Trophoblast cell (in vitro differentiated cells and primary cell): ENCODE data around the gene TMCO6.
"Not testable (repeated sequence)": the region's sequence is repeated elsewhere in the genome, so short reads cannot be mapped to it uniquely, and the experiment has no call there.

Experiments
- DNase-seq, 2 donors: peaks; one replicate each; pipeline ENCODE4 v3.0.0-alpha.2; 2016
- H2AFZ ChIP-seq: 2 replicates; pipeline ENCODE4 v1.6.1; 2013; ENCODE audit warnings: low read length, moderate library complexity, mild to moderate bottlenecking; ENCODE audit not compliant: insufficient read depth, poor library complexity
- H2AK5ac ChIP-seq: 2 replicates; pipeline ENCODE4 v1.6.1; 2013; ENCODE audit warnings: mild to moderate bottlenecking, low read length
- H2BK120ac ChIP-seq: 2 replicates; pipeline ENCODE4 v1.6.1; 2013; ENCODE audit warnings: low read length, mild to moderate bottlenecking, moderate library complexity; ENCODE audit not compliant: insufficient read depth, poor library complexity
- H2BK12ac ChIP-seq: 2 replicates; pipeline ENCODE4 v1.6.1; 2013; ENCODE audit warnings: mild to moderate bottlenecking, low read length, moderate library complexity
- H2BK5ac ChIP-seq: 2 replicates; pipeline ENCODE4 v1.6.1; 2013; ENCODE audit warnings: low read length, low read depth, moderate library complexity, mild to moderate bottlenecking; ENCODE audit not compliant: poor library complexity
- H3K14ac ChIP-seq: 2 replicates; pipeline ENCODE4 v1.6.1; 2013; ENCODE audit warnings: mild to moderate bottlenecking, low read length
- H3K18ac ChIP-seq: 2 replicates; pipeline ENCODE4 v1.6.1; 2013; ENCODE audit warnings: mild to moderate bottlenecking, low read length
- H3K23ac ChIP-seq: 2 replicates; pipeline ENCODE4 v1.6.1; 2013; ENCODE audit warnings: low read length
- H3K27ac ChIP-seq: 2 replicates; pipeline ENCODE4 v1.5.1; 2013; ENCODE audit warnings: low read depth, mild to moderate bottlenecking, inconsistent platforms, low read length, moderate library complexity
- H3K27me3 ChIP-seq: 2 replicates; pipeline ENCODE4 v1.6.1; 2013; ENCODE audit warnings: inconsistent platforms, mild to moderate bottlenecking, low read length, moderate library complexity; ENCODE audit not compliant: insufficient read depth
- H3K36me3 ChIP-seq, 2 experiments: 1 replicate in 1 of 2; 2 replicates in 1 of 2; pipeline ENCODE4 v1.6.1; 2013; ENCODE audit warnings: low read length in 2 of 2, mild to moderate bottlenecking in 2 of 2, moderate library complexity in 1 of 2; ENCODE audit not compliant: insufficient read depth in 2 of 2, control insufficient read depth in 1 of 2
- H3K4ac ChIP-seq: 2 replicates; pipeline ENCODE4 v1.6.1; 2013; ENCODE audit warnings: low read depth, mild to moderate bottlenecking, low read length, moderate library complexity
- H3K4me1 ChIP-seq, 2 experiments: 1 replicate in 1 of 2; 2 replicates in 1 of 2; pipeline ENCODE4 v1.6.1; 2013; ENCODE audit warnings: low read length in 2 of 2, mild to moderate bottlenecking in 2 of 2, moderate library complexity in 1 of 2; ENCODE audit not compliant: insufficient read depth in 2 of 2, control insufficient read depth in 1 of 2
- H3K4me2 ChIP-seq: 2 replicates; pipeline ENCODE4 v1.6.1; 2013; ENCODE audit warnings: inconsistent platforms, mild to moderate bottlenecking, low read length, moderate library complexity
- H3K4me3 ChIP-seq: 2 replicates; pipeline ENCODE4 v1.5.1; 2013; ENCODE audit warnings: mild to moderate bottlenecking, low read depth, low read length, inconsistent platforms
- H3K79me1 ChIP-seq: one replicate; pipeline ENCODE4 v1.6.1; 2013; ENCODE audit warnings: low read length
- H3K79me2 ChIP-seq: 2 replicates; pipeline ENCODE4 v1.6.1; 2013; ENCODE audit warnings: low read length, mild to moderate bottlenecking; ENCODE audit not compliant: control insufficient read depth, insufficient read depth, poor library complexity
- H3K9ac ChIP-seq: 2 replicates; pipeline ENCODE4 v1.6.1; 2013; ENCODE audit warnings: mild to moderate bottlenecking, low read length
- H3K9me3 ChIP-seq: 2 replicates; pipeline ENCODE4 v1.6.1; 2013; ENCODE audit warnings: low read depth, mild to moderate bottlenecking, control low read depth, inconsistent platforms, low read length; ENCODE audit not compliant: insufficient read depth
- H4K12ac ChIP-seq: 2 replicates; pipeline ENCODE4 v1.6.1; 2013; ENCODE audit warnings: low read depth, mild to moderate bottlenecking, low read length, moderate library complexity
- H4K8ac ChIP-seq: 2 replicates; pipeline ENCODE4 v1.6.1; 2013; ENCODE audit warnings: low read depth, mild to moderate bottlenecking, low read length, moderate library complexity
- H4K91ac ChIP-seq: one replicate; pipeline ENCODE4 v1.6.1; 2013; ENCODE audit warnings: low read depth, mild to moderate bottlenecking, low read length, moderate library complexity
- WGBS: extraction: QIAGEN DNeasy Blood & Tissue Kit; methylation state at CpG from one replicate; pipeline ENCODE4 v1.1.7; 2013; ENCODE audit warnings: missing lambda C conversion rate; ENCODE audit not compliant: insufficient read length, insufficient coverage; ENCODE audit errors: extremely low coverage; 5-methylcytosine and 5-hydroxymethylcytosine counted together

TMCO6 gene

DNA sequence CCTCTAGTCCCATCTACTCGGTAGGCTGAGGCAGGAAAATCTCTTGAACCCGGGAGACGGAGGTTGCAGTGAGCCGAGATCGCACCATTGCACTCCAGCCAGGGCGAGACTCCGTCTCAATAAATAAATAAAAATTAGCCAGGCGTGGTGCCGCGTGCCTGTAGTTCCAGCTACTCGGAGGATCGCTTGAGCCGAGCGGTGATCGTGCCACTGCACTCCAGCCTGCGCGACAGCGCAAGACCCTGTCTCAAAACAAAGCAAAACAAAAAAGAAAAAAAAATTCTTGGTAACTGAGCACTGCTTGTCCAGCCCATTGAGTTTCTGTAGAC lies 24.7 kb downstream of the TMCO6 start:
- Histone ChIP-seq H3K18ac (no peak overlapping the region), H2BK5ac (peak overlapping the region; percentile 34), H3K4me2 (peak overlapping the region; percentile 57), H3K79me1 (peaks cover 8% of the 10 kb centered on the region), H3K4ac (no peak overlapping the region), H4K91ac (peak overlapping the region; percentile 63), H4K12ac (peak overlapping the region; percentile 79), H3K4me1 (peaks cover 5% of the 10 kb centered on the region in 2 experiments), H2BK12ac (no peak overlapping the region), H3K36me3 (peaks cover 28 to 44% of the 10 kb centered on the region in 2 experiments), H3K4me3 (peak overlapping the region; percentile 82), H3K27me3 (no peaks in the 10 kb centered on the region), H2BK120ac (no peak overlapping the region), H3K14ac (peak overlapping the region; percentile 38), H2AFZ (peak overlapping the region; percentile 75), H3K27ac (peak overlapping the region; percentile 45), H3K23ac (no peak overlapping the region), H3K9me3 (no peaks in the 10 kb centered on the region), H3K79me2 (peaks cover 8% of the 10 kb centered on the region), H3K9ac (no peak overlapping the region), H4K8ac (peak overlapping the region; percentile 87), H2AK5ac (no peak overlapping the region)
- DNase-seq, result no peak
- no CpG with 5 or more reads among the region's 18 CpGs for WGBS

DNA sequence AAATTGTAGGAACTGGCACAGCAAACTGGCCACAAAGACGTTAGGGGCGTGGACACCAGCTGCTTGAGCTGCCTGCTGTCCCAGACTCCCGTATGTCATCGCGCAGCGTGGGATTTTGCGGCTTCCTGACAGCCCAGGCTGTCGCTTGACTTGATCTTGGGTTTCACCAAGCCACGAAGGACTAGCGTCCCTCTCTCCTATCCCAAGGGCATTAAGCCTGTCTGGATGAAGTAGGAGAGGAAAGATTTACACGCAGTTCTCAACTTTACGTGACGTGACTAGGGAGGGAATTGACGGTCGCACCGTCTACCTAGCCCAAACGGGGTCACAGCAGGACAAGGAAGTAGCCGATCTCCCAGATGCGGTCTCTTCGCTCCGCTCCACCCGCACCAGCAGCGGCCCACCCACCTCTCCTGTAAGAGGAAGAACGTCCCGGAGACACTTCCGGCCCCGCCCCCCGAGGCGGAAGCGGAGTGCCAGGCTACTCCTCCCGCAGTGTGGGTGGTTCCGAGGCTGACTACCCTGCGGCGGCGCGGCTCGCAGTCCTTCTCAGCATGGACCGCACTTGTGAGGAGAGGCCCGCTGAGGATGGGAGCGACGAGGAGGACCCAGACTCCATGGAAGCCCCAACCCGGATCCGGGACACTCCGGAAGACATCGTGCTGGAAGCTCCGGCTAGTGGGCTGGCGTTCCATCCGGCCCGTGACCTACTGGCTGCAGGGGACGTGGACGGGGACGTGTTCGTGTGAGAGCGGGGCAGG lies 25.3 kb downstream of the TMCO6 start, which contains the start of gene WDR55:
TSS of gene WDR55 (plus strand) at position 546 of the 761 bp plus-strand sequence. CDS start at position 555, 9 bp downstream.
- Histone ChIP-seq H3K79me2 (peaks cover 8% of the 10 kb centered on the region), H2BK12ac (no peak within 1 kb of the TSS), H3K4ac (peak within 1 kb of the TSS; percentile 60), H4K12ac (peak within 1 kb of the TSS; percentile 79), H4K91ac (peak within 1 kb of the TSS; percentile 63), H2BK120ac (peak within 1 kb of the TSS; percentile 14), H3K27ac (peak within 1 kb of the TSS; percentile 45), H2BK5ac (peak within 1 kb of the TSS; percentile 34), H3K9me3 (no peaks in the 10 kb centered on the region), H3K9ac (peak within 1 kb of the TSS; percentile 48), H3K79me1 (peaks cover 8% of the 10 kb centered on the region), H3K18ac (peak within 1 kb of the TSS; percentile 57), H3K4me2 (peak within 1 kb of the TSS; percentile 57), H3K4me3 (peak within 1 kb of the TSS; percentile 82), H3K23ac (no peak within 1 kb of the TSS), H4K8ac (peak within 1 kb of the TSS; percentile 87), H3K14ac (peak within 1 kb of the TSS; percentile 62), H3K4me1 (peaks cover 5% of the 10 kb centered on the region in 2 experiments), H3K27me3 (no peaks in the 10 kb centered on the region), H2AK5ac (peak within 1 kb of the TSS; percentile 2), H2AFZ (peak within 1 kb of the TSS; percentile 75), H3K36me3 (peaks cover 30 to 44% of the 10 kb centered on the region in 2 experiments)
- no CpG with 5 or more reads among the region's 54 CpGs for WGBS
- peak; percentile 99 for DNase-seq

DNA sequence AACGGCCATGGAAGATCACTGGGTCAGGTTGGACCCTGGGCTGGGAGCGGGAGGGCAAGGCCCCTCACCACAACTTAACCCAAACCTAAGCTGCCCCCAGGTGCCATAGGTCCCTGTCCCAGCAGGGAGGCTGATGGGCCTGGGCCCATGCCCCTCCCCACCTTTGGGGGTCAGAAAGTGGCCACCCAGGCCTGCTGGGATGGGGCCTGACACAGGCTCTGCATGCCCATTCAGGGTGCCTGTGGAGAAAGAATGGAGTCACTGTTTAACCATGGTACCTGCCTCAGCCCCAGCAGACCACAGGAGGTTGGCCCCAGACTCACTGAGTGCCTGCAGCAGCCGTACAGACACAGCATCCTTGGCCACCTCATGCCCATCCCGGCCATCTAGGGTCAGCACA lies 31.8 kb downstream of the TMCO6 start:
- H3K36me3 ChIP-seq, result peaks cover 56 to 68% of the 10 kb centered on the region in 2 experiments
- H3K18ac ChIP-seq, H2AK5ac ChIP-seq, H3K27me3 ChIP-seq, H3K4ac ChIP-seq, H3K4me1 ChIP-seq, H4K91ac ChIP-seq, H3K23ac ChIP-seq, H3K14ac ChIP-seq, H4K8ac ChIP-seq, H2AFZ ChIP-seq, H2BK12ac ChIP-seq, H4K12ac ChIP-seq, H2BK120ac ChIP-seq, H2BK5ac ChIP-seq, H3K79me2 ChIP-seq, H3K4me2 ChIP-seq, H3K9me3 ChIP-seq, H3K9ac ChIP-seq, DNase-seq, H3K79me1 ChIP-seq, H3K27ac ChIP-seq, H3K4me3 ChIP-seq: not testable (repeated sequence)
- WGBS, result no CpG with 5 or more reads among the region's 4 CpGs

DNA sequence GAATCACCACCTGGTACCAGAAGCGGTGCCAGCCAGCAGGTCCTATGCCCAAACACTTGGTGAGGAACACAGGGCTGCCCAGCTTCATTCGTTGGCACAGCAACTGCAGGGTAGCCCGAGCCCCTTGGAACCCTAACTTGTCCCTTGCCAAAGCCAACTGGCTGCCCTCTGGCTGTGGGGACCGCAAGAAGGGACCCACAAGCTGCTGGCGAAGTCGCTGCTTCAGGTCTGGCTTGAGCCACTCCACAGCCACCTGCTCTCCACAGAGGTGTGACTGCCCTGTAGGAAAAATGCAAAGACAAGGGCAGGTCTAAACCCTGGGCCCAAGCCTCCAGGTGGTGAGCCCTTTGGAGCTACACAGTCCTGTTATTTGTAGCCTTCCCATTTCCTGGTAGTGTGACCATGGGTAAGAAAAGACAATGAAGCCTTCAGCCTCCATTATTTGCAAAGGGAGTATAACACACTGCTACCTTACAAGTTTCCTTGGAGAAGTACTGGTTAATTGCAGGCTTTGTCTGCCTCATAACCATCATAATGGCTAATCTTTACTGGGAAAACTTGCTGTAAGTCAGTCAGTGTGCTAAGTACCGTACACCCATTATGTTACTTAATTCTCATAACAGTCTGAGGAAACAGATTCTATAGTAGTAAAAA lies 32.3 kb downstream of the TMCO6 start:
- Histone ChIP-seq H4K8ac (no peak overlapping the region), H3K4me1 (no peaks in the 10 kb centered on the region), H2BK12ac (no peak overlapping the region), H4K91ac (no peak overlapping the region), H3K4me3 (no peak overlapping the region), H4K12ac (no peak overlapping the region), H2BK5ac (no peak overlapping the region), H3K4ac (no peak overlapping the region), H2AFZ (no peak overlapping the region), H3K79me2 (no peaks in the 10 kb centered on the region), H3K9ac (no peak overlapping the region), H3K4me2 (no peak overlapping the region), H3K23ac (no peak overlapping the region), H3K18ac (no peak overlapping the region), H2BK120ac (no peak overlapping the region), H2AK5ac (no peak overlapping the region), H3K14ac (no peak overlapping the region), H3K9me3 (peaks cover 3% of the 10 kb centered on the region), H3K27ac (no peak overlapping the region), H3K79me1 (no peaks in the 10 kb centered on the region), H3K27me3 (no peaks in the 10 kb centered on the region), H3K36me3 (peaks cover 59 to 71% of the 10 kb centered on the region in 2 experiments)
- WGBS, result no CpG with 5 or more reads among the region's 7 CpGs
- no peak for DNase-seq
